ENCODE data around the gene KCND3. TPM values are rescaled to one million over a fixed set of nuclear protein-coding genes. Genes with fewer than 3 reads are reported as not detected.

The KCND3 gene
- total RNA-seq, 1 experiment from 2014 or later: 0.15 TPM

GRCh38 chr1:111976842-111977241 is 12.6 kb downstream of the KCND3 start:
- Mint-ChIP-seq H3K36me3 (ENCODE audit: insufficient read depth in 1 of 3, low read depth in 3 of 3) (peaks cover 2 to 6% (median 5%) of the 10 kb centered on the region in 3 experiments; a peak in 4 of 7 replicates), H3K27me3 (ENCODE audit: low read depth) (peaks cover 54% of the 10 kb centered on the region), H3K4me1 (peaks cover 19 to 20% of the 10 kb centered on the region in 2 experiments), H3K9me3 (peaks cover 5% of the 10 kb centered on the region in 2 experiments; a peak in 4 of 5 replicates), H3K27ac (no peak overlapping the region), H3K4me3 (no peak overlapping the region)
- DNase-seq: no peak
- H3K9ac ChIP-seq (ENCODE audit: extremely low read depth, insufficient read length, low read length): no peak overlapping the region
- no peak for TF ChIP-seq CTCF (conservative IDR thresholded peaks at IDR 0.05)
- no peaks in the 10 kb centered on the region for H3K79me2 ChIP-seq (ENCODE audit: insufficient read depth, low read length)
- H3K4me1 ChIP-seq (ENCODE audit: insufficient read depth, low read length): peaks cover 2% of the 10 kb centered on the region; the same call in 1 of the 2 replicates
- H3K18ac ChIP-seq (ENCODE audit: insufficient read length, low read depth, low read length): no peak overlapping the region
- no peak overlapping the region for H2BK12ac ChIP-seq (ENCODE audit: insufficient read length, low read depth, low read length)
- no peak overlapping the region for H3K56ac ChIP-seq (ENCODE audit: insufficient read length, low read depth, low read length)
- no peak overlapping the region for H4K8ac ChIP-seq (replicated peaks; ENCODE audit: insufficient read length, low read depth, low read length)
- no peak overlapping the region for H2AK5ac ChIP-seq (ENCODE audit: insufficient read length, low read length)
- WGBS (ENCODE audit: extremely low coverage, insufficient read length, low lambda C conversion rate): no CpG with 5 or more reads among the region's 3 CpGs
- no peaks in the 10 kb centered on the region for H3K23me2 ChIP-seq (ENCODE audit: insufficient read length, low read depth, low read length, poor library complexity, severe bottlenecking)
- no peak overlapping the region for H3K4ac ChIP-seq (ENCODE audit: low read depth, low read length)
- no peak overlapping the region for H3K4me2 ChIP-seq (ENCODE audit: insufficient read depth, insufficient read length, low read length)
- no peak overlapping the region for H3T11ph ChIP-seq (ENCODE audit: low read length)
- H4K91ac ChIP-seq (ENCODE audit: insufficient read length, low read depth, low read length): no peak overlapping the region
- H3K27me3 ChIP-seq (ENCODE audit: insufficient read depth, low read length): no peaks in the 10 kb centered on the region
- no peak overlapping the region for H4K5ac ChIP-seq (ENCODE audit: insufficient read length, low read depth, low read length)
- no peak overlapping the region for H2BK5ac ChIP-seq (ENCODE audit: insufficient read length, low read length)
- no peak overlapping the region for H2BK15ac ChIP-seq (ENCODE audit: low read depth, low read length)
- H2BK20ac ChIP-seq (ENCODE audit: low read depth, low read length, poor library complexity, severe bottlenecking): no peak overlapping the region
- H3K27ac ChIP-seq (ENCODE audit: insufficient read length, low read depth, low read length): no peak overlapping the region
- no peaks in the 10 kb centered on the region for H3K9me3 ChIP-seq (ENCODE audit: control insufficient read depth, low read depth, low read length)
- H4K20me1 ChIP-seq (ENCODE audit: control insufficient read depth, insufficient read depth, insufficient read length): no peaks in the 10 kb centered on the region
- H3K14ac ChIP-seq (ENCODE audit: insufficient read depth, low read length): no peak overlapping the region
- H2AFZ ChIP-seq (ENCODE audit: low read length): no peak overlapping the region
- no peaks in the 10 kb centered on the region for H3K79me1 ChIP-seq (ENCODE audit: insufficient read depth, low read depth, low read length, poor library complexity, severe bottlenecking)
- no peak overlapping the region for H2BK120ac ChIP-seq (ENCODE audit: low read depth, low read length, poor library complexity, severe bottlenecking)
- H3K23ac ChIP-seq (ENCODE audit: insufficient read length, low read depth, low read length): no peak overlapping the region

Measured in H9 (cell line).